Measurements from ENCODE around the gene REC8. TPM values are rescaled to one million over a fixed set of nuclear protein-coding genes. Genes with fewer than 3 reads are reported as not detected.

REC8 gene
- total and polyA plus RNA-seq, 2 of the 13 experiments (the other 11 are each of a cell fraction or from before 2014, with no cell fraction given): 3.4 to 14.7 TPM

DNA sequence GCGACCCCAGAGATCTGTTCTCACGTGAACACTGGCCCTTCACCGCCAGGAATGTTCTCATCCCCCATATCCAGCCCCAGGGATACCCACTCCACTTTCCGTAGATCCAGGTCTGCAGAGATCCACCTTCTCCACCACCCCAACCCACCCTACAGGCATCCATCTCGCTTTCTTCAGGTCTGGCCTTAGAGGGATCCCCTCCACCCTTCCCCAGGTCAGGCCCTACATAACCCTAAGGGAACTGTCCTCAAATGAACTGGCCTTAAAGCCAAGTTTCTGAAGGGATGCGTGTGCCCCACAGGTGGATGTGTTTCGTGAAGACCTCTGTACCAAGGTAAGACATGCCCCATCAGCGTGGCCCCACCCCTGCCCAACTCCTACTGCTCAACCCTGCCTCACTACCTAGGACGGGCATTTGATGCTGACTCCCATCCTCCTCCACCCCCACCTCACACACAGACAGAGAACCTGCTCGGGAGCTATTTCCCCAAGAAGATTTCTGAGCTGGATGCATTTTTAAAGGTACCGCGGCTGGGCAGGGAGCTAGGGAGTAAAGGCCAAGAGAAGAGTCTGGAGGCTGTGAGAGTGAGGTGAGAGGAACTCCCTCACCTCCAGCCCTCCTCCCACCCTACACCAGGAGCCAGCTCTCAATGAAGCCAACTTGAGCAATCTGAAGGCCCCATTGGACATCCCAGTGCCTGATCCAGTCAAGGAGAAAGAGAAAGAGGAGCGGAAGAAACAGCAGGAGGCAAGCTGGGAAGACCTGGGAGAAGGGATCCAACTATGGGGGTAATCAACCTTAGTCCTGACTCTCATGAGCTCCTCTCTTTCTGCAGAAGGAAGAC, 35.0 kb upstream of the REC8 start (continued):
- peak; percentile 59; the same call in 1 of the 2 replicates for TF ChIP-seq HMGXB3 (CRISPR knock-in tag; IDR thresholded peaks at IDR 0.05; ENCODE audit: borderline replicate concordance)
- peak; percentile 47; the same call in 1 of the 2 replicates for TF ChIP-seq POLR2AphosphoS2 (IDR thresholded peaks at IDR 0.05; ENCODE audit: low read depth, low read length)
- 0 out of 2 replicates have a peak, but pooled peaks have one; percentile 6 for TF ChIP-seq ATF3 (CRISPR knock-in tag; IDR thresholded peaks at IDR 0.05)
- TF ChIP-seq, protein P1, sequence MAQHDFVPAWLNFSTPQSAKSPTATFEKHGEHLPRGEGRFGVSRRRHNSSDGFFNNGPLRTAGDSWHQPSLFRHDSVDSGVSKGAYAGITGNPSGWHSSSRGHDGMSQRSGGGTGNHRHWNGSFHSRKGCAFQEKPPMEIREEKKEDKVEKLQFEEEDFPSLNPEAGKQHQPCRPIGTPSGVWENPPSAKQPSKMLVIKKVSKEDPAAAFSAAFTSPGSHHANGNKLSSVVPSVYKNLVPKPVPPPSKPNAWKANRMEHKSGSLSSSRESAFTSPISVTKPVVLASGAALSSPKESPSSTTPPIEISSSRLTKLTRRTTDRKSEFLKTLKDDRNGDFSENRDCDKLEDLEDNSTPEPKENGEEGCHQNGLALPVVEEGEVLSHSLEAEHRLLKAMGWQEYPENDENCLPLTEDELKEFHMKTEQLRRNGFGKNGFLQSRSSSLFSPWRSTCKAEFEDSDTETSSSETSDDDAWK (CRISPR knock-in tag; IDR thresholded peaks at IDR 0.05): no peak
- 0 out of 2 replicates have a peak, but pooled peaks have one; percentile 39 for TF ChIP-seq ZNF550 (CRISPR knock-in tag; IDR thresholded peaks at IDR 0.05; ENCODE audit: borderline replicate concordance)
- TF ChIP-seq SP1 (IDR thresholded peaks at IDR 0.05): peak; percentile 53; the same call in 1 of the 2 replicates
- TF ChIP-seq SP1 (CRISPR knock-in tag; IDR thresholded peaks at IDR 0.05): no peak; the same call in 1 of the 2 replicates
- TF ChIP-seq SMYD3 (CRISPR knock-in tag; IDR thresholded peaks at IDR 0.05): no peak
- TF ChIP-seq ZBTB21 (CRISPR knock-in tag; IDR thresholded peaks at IDR 0.05): 0 out of 2 replicates have a peak, but pooled peaks have one; percentile 14
- TF ChIP-seq, protein P2, sequence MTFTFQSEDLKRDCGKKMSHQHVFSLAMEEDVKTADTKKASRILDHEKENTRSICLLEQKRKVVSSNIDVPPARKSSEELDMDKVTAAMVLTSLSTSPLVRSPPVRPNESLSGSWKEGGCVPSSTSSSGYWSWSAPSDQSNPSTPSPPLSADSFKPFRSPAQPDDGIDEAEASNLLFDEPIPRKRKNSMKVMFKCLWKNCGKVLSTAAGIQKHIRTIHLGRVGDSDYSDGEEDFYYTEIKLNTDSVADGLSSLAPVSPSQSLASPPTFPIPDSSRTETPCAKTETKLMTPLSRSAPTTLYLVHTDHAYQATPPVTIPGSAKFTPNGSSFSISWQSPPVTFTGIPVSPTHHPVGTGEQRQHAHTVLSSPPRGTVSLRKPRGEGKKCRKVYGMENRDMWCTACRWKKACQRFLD (CRISPR knock-in tag; IDR thresholded peaks at IDR 0.05; ENCODE audit: borderline replicate concordance): no peak
- TF ChIP-seq HOXD1 (CRISPR knock-in tag; IDR thresholded peaks at IDR 0.05): 0 out of 2 replicates have a peak, but pooled peaks have one; percentile 46
- TF ChIP-seq ZNF879 (CRISPR knock-in tag; IDR thresholded peaks at IDR 0.05): peak; percentile 77; the same call in 1 of the 2 replicates
- peak; percentile 6 for TF ChIP-seq HNRNPH1 (optimal IDR thresholded peaks at IDR 0.05; ENCODE audit: low read depth, low read length)
- no peak; the same call in 1 of the 2 replicates for TF ChIP-seq GTF3A (CRISPR knock-in tag; conservative IDR thresholded peaks at IDR 0.05)
- TF ChIP-seq NR2C2 (CRISPR knock-in tag; IDR thresholded peaks at IDR 0.05; ENCODE audit: borderline replicate concordance): peak; percentile 37; the same call in 1 of the 2 replicates
- no peak for TF ChIP-seq ZNF562 (CRISPR knock-in tag; IDR thresholded peaks at IDR 0.05; ENCODE audit: borderline replicate concordance)
- peak; percentile 17; the same call in 1 of the 2 replicates for TF ChIP-seq CBX5 (CRISPR knock-in tag; IDR thresholded peaks at IDR 0.05; ENCODE audit: borderline replicate concordance)

Measured in HepG2 (cell line).